Measurements from ENCODE around the gene CARNS1. TPM values are rescaled to one million over a fixed set of nuclear protein-coding genes. Genes with fewer than 3 reads are reported as not detected.
"Not testable (repeated sequence)": the region's sequence is repeated elsewhere in the genome, so short reads cannot be mapped to it uniquely, and the experiment has no call there.

Gene CARNS1
- total RNA-seq, 2 experiments from 2014 or later: 4.8 to 4.9 TPM

DNA sequence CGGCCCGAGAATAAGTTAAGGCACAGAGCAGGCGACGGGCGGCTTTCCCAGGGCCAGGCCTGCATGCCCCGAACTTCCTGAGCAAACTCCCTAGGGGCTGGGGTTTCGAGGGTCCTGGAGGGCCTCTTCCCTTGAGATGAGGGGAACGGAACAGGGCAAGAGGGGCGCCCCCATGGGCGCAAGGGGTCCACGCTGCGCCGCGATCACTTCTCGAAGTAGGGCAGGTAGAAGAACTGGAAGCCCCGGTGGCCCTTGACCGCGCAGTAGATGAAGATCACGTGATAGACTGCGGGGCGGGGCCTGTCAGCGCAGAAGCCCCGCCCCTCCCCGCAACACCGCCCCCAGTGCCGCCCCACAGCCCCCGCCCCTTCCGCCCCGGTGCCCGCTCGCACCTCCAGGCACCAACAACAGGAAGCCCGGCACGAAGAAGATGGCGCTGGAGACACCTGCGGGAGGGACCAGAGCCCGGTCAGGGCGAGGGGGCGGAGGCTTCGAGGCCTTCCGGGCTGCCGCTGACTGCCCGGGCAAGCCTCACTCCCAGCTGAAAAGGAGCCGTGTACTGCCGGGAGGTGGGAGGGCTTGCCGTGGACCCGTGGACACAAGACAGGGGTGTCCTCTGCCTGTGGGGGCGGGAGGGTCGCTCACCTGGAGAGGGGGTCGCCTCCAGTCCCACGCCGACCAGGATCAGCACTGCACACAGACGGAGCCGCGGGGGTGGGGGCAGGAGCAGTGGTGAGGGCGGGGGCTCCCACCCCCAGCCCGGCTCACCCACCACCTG lies 49.1 kb downstream of the CARNS1 start:
- ATAC-seq: peak; percentile 88
- peaks cover 39% of the 10 kb centered on the region for H3K4me1 Mint-ChIP-seq (ENCODE audit: low read depth)

GRCh38 chr11:67465189-67465510 lies 49.7 kb downstream of the CARNS1 start:
- POLR2A ChIA-PET: interaction anchor here (0.5 to 8.7 kb wide), 11 partner anchors 8 to 112 kb away, joined by 3 to 103 read pairs (median 3); partner anchors contain the start of genes AIP, PPP1CA and PTPRCAP
- ATAC-seq (no peak), DNase-seq (no peak)
- CTCF ChIA-PET: interaction anchor here (0.9 to 2.3 kb wide), 6 partner anchors 11 to 63 kb away, joined by 3 to 7 read pairs (median 4); partner anchors contain the start of genes PITPNM1, PPP1CA and PTPRCAP
- H3K9me3 Mint-ChIP-seq (ENCODE audit: insufficient read depth): no peaks in the 10 kb centered on the region
- H3K36me3 Mint-ChIP-seq (ENCODE audit: low read depth): peaks cover 4% of the 10 kb centered on the region
- H3K27me3 Mint-ChIP-seq (ENCODE audit: low read depth): no peaks in the 10 kb centered on the region
- H3K27ac Mint-ChIP-seq: peak overlapping the region; percentile 89
- H3K4me3 Mint-ChIP-seq: peak overlapping the region; percentile 82
- H3K4me1 Mint-ChIP-seq (ENCODE audit: low read depth): peaks cover 38% of the 10 kb centered on the region

More for the DNA sequence above, 49.1 kb downstream of the CARNS1 start:
- H3K4me3 Mint-ChIP-seq: peak overlapping the region; percentile 82
- CTCF ChIA-PET: interaction anchor here (0.9 to 1.5 kb wide), 5 partner anchors 11 to 63 kb away, joined by 3 to 6 read pairs (median 4); partner anchors contain the start of genes PPP1CA and PTPRCAP
- POLR2A ChIA-PET: interaction anchor here (0.5 to 8.7 kb wide), 9 partner anchors 9 to 112 kb away, joined by 3 to 103 read pairs (median 3); partner anchors contain the start of genes AIP, PPP1CA and PTPRCAP
- no peaks in the 10 kb centered on the region for H3K9me3 Mint-ChIP-seq (ENCODE audit: insufficient read depth)
- H3K27ac Mint-ChIP-seq: peak overlapping the region; percentile 89
- peaks cover 2% of the 10 kb centered on the region for H3K27me3 Mint-ChIP-seq (ENCODE audit: low read depth)
- peaks cover 4% of the 10 kb centered on the region for H3K36me3 Mint-ChIP-seq (ENCODE audit: low read depth)
- DNase-seq: peak; percentile 96

GRCh38 chr11:67465530-67465929 lies 50.1 kb downstream of the CARNS1 start:
- not testable (repeated sequence) for H3K36me3 Mint-ChIP-seq (ENCODE audit: low read depth); DNase-seq; ATAC-seq; H3K9me3 Mint-ChIP-seq (ENCODE audit: insufficient read depth); H3K27me3 Mint-ChIP-seq (ENCODE audit: low read depth)
- CTCF ChIA-PET: interaction anchor here (0.9 to 2.3 kb wide), 5 partner anchors 10 to 40 kb away, joined by 3 to 7 read pairs (median 4); partner anchors contain the start of genes PITPNM1 and PTPRCAP
- POLR2A ChIA-PET: interaction anchor here (0.6 to 8.7 kb wide), 11 partner anchors 8 to 183 kb away, joined by 3 to 103 read pairs (median 4); partner anchors contain the start of genes AIP, PPP1CA and PTPRCAP
- Mint-ChIP-seq H3K4me3 (peak overlapping the region; percentile 82), H3K4me1 (ENCODE audit: low read depth) (peaks cover 38% of the 10 kb centered on the region), H3K27ac (peak overlapping the region; percentile 89)

DNA sequence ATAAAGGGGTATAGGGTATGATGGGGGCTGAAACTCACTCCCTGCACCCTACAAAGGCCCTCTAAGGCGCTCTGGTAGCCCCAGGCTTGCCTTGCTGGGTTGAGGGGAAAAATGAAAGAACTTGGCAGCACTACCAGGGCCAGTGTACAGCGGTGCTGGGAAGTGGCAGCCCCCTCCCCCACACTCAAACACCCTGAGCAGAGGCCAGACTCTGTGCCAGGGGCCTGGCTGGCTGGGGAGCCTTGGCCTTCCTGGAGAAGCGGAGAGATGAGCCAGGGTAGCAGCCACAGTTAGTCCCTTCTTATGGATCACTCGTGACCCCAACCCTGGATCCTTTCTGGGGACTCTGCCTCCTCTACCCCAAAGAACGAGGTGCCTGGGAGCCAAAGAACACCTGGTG lies 50.9 kb downstream of the CARNS1 start:
- peak overlapping the region; percentile 55 for H3K27ac Mint-ChIP-seq
- peaks cover 38% of the 10 kb centered on the region for H3K4me1 Mint-ChIP-seq (ENCODE audit: low read depth)
- DNase-seq: no peak
- POLR2A ChIA-PET: interaction anchor here (0.7 to 8.7 kb wide), 5 partner anchors 17 to 183 kb away, joined by 3 to 103 read pairs (median 5); partner anchors contain the start of genes AIP and PTPRCAP
- H3K27me3 Mint-ChIP-seq (ENCODE audit: low read depth): no peaks in the 10 kb centered on the region
- no peak for ATAC-seq
- H3K4me3 Mint-ChIP-seq: no peak overlapping the region
- CTCF ChIA-PET: interaction anchor here (2.3 to 3.2 kb wide), 2 partner anchors 39 to 65 kb away, joined by 7 to 13 read pairs; partner anchors contain the start of genes PITPNM1 and PPP1CA
- H3K9me3 Mint-ChIP-seq (ENCODE audit: insufficient read depth): no peaks in the 10 kb centered on the region
- peaks cover 4% of the 10 kb centered on the region for H3K36me3 Mint-ChIP-seq (ENCODE audit: low read depth)

- POLR2A ChIA-PET: interaction anchor here (1.0 to 8.7 kb wide), 3 partner anchors 15 to 30 kb away, joined by 3 to 103 read pairs (median 70); partner anchors contain the start of genes AIP and PTPRCAP
- CTCF ChIA-PET: interaction anchor here (1.1 to 3.2 kb wide), 6 partner anchors 29 to 107 kb away, joined by 4 to 21 read pairs (median 6); partner anchors contain the start of genes PITPNM1, PPP1CA and PTPRCAP
- no peaks in the 10 kb centered on the region for H3K27me3 Mint-ChIP-seq (ENCODE audit: low read depth)
- peak overlapping the region; percentile 74 for H3K27ac Mint-ChIP-seq
- peaks cover 4% of the 10 kb centered on the region for H3K36me3 Mint-ChIP-seq (ENCODE audit: low read depth)
- H3K4me3 Mint-ChIP-seq: peak overlapping the region; percentile 87
- no peaks in the 10 kb centered on the region for H3K9me3 Mint-ChIP-seq (ENCODE audit: insufficient read depth)
- DNase-seq (no peak), ATAC-seq (no peak)
- peaks cover 38% of the 10 kb centered on the region for H3K4me1 Mint-ChIP-seq (ENCODE audit: low read depth)
Observed at GRCh38 chr11:67466962-67467771, 51.7 kb downstream of the CARNS1 start.

DNA sequence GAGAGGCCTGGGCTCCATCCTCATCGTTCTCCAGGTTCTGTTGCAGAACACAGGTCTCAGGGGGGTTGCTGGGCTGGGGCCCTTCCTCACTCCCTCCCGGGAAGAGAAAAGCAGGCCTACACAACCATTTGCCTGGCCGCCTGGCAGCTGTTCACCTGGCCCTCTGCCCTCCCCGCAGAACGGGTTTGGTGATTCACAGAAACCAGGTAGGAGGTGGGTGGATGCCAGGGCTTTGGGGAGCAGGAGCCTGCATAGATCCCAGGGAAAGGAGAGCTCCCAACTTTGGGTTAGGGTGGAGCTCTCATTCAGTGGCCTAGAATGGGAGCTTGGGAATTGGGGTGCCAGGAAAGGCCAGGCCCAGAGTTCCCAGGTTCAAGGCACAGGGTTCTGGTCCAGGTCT lies 52.6 kb downstream of the CARNS1 start:
- ChIA-PET CTCF (interaction anchor here (0.6 to 3.2 kb wide), 12 partner anchors 15 to 115 kb away, joined by 3 to 21 read pairs (median 4); partner anchors contain the start of genes GPR152, PITPNM1, POLD4 and PPP1CA), POLR2A (interaction anchor here (0.9 to 8.7 kb wide), 6 partner anchors 17 to 146 kb away, joined by 3 to 103 read pairs (median 6); partner anchors contain the start of genes AIP and PTPRCAP)
- ATAC-seq: no peak
- Mint-ChIP-seq H3K36me3 (ENCODE audit: low read depth) (peaks cover 4% of the 10 kb centered on the region), H3K4me3 (peak overlapping the region; percentile 87), H3K9me3 (ENCODE audit: insufficient read depth) (no peaks in the 10 kb centered on the region), H3K4me1 (ENCODE audit: low read depth) (peaks cover 38% of the 10 kb centered on the region), H3K27ac (peak overlapping the region; percentile 83), H3K27me3 (ENCODE audit: low read depth) (no peaks in the 10 kb centered on the region)
- no peak for DNase-seq

DNA sequence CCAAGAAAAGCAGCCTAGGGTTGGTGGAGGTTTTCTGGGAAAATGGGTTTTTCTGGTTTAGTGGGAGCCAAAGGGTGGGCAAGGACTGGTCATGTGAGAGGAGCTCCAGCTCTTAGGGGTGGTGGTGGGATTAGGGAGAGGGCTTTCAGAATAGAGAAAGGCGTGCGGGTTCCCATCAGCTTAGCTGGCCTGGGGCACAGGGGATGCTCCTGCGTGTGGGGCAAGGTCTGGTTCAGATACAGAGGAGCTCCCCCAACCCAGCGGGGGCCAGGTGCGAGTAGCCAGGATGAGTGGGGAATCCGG lies 52.9 kb downstream of the CARNS1 start:
- Mint-ChIP-seq H3K36me3 (ENCODE audit: low read depth) (peaks cover 4% of the 10 kb centered on the region), H3K27ac (peak overlapping the region; percentile 83), H3K4me1 (ENCODE audit: low read depth) (peaks cover 38% of the 10 kb centered on the region), H3K9me3 (ENCODE audit: insufficient read depth) (no peaks in the 10 kb centered on the region), H3K4me3 (peak overlapping the region; percentile 87), H3K27me3 (ENCODE audit: low read depth) (no peaks in the 10 kb centered on the region)
- ATAC-seq: peak; percentile 2
- ChIA-PET CTCF (interaction anchor here (0.6 to 3.2 kb wide), 12 partner anchors 16 to 115 kb away, joined by 3 to 21 read pairs (median 4); partner anchors contain the start of genes GPR152, PITPNM1, POLD4 and PPP1CA), POLR2A (interaction anchor here (0.6 to 8.7 kb wide), 7 partner anchors 9 to 146 kb away, joined by 3 to 103 read pairs (median 6); partner anchors contain the start of genes AIP and PTPRCAP)
- peak; percentile 39 for DNase-seq

DNA sequence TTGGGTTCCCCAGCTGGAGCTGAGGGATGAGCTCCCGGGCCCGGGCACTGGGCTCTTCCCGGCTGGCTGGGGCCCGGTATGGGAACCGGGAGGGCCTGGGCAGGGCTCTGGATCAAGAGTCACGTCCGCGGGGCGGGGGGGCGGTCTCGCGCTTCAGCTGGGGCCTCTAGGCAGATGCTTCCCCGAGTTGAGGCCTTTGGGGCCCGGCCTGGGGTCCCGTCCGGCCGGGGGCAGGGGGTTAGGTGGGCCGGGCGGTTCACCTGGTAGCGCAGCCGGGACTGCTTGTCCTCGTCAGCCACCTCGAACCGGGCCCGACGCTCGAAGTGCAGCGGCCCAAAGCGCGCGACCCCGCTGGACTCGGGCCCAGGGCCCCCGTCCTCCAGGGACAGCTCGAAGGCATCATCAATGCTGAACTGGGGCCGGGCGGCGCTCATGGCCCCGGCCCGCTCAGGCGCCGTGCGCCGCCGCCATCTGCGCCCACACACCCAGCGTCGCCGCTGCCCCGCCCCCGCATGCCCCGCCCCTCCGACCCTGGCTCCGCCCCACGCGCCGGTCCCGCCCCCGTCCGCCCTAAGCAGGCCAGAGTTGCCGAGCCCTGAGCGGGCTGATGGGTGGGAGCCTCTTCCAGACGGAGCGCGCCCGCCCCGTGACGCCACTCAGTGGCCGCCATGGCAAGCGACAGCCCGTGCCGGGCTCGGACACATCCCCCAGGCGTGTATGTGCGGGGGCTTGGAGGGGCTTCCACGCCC lies 53.5 kb downstream of the CARNS1 start, which contains the start of gene TMEM134:
Gene TMEM134 (minus strand): TSS at position 493 of the 749 bp plus-strand sequence. CDS start 59 bp downstream, at position 434.
- DNase-seq: peak; percentile 92
- ChIA-PET CTCF (interaction anchor here (0.6 to 3.2 kb wide), 13 partner anchors 10 to 116 kb away, joined by 3 to 21 read pairs (median 4); partner anchors contain the start of genes GPR152, POLD4, PPP1CA and PTPRCAP), POLR2A (interaction anchor here (0.6 to 8.7 kb wide), 8 partner anchors 10 to 146 kb away, joined by 3 to 103 read pairs (median 6); partner anchors contain the start of genes AIP and PTPRCAP)
- ATAC-seq: peak; percentile 79
- no peaks in the 10 kb centered on the region for H3K27me3 Mint-ChIP-seq (ENCODE audit: low read depth)
- H3K9me3 Mint-ChIP-seq (ENCODE audit: insufficient read depth): no peaks in the 10 kb centered on the region
- H3K27ac Mint-ChIP-seq: peak within 1 kb of the TSS; percentile 83
- H3K36me3 Mint-ChIP-seq (ENCODE audit: low read depth): peaks cover 4% of the 10 kb centered on the region
- H3K4me1 Mint-ChIP-seq (ENCODE audit: low read depth): peaks cover 38% of the 10 kb centered on the region
- H3K4me3 Mint-ChIP-seq: peak within 1 kb of the TSS; percentile 87

GRCh38 chr11:67469508-67469811 lies 54.0 kb downstream of the CARNS1 start:
- ChIA-PET POLR2A (interaction anchor here (0.7 to 8.7 kb wide), 6 partner anchors 15 to 60 kb away, joined by 3 to 103 read pairs (median 6); partner anchors contain the start of genes AIP and PTPRCAP), CTCF (interaction anchor here (0.6 to 3.2 kb wide), 6 partner anchors 9 to 65 kb away, joined by 3 to 21 read pairs (median 3); partner anchors contain the start of gene PTPRCAP)
- Mint-ChIP-seq H3K27me3 (ENCODE audit: low read depth) (no peaks in the 10 kb centered on the region), H3K27ac (peak overlapping the region; percentile 82), H3K4me3 (peak overlapping the region; percentile 77), H3K36me3 (ENCODE audit: low read depth) (peaks cover 4% of the 10 kb centered on the region), H3K9me3 (ENCODE audit: insufficient read depth) (no peaks in the 10 kb centered on the region), H3K4me1 (ENCODE audit: low read depth) (peaks cover 33% of the 10 kb centered on the region)
- DNase-seq (no peak), ATAC-seq (no peak)

- Mint-ChIP-seq H3K4me3 (no peak overlapping the region), H3K4me1 (ENCODE audit: low read depth) (peaks cover 29% of the 10 kb centered on the region), H3K36me3 (ENCODE audit: low read depth) (peaks cover under 1% of the 10 kb centered on the region), H3K9me3 (ENCODE audit: insufficient read depth) (no peaks in the 10 kb centered on the region), H3K27ac (no peak overlapping the region), H3K27me3 (ENCODE audit: low read depth) (no peaks in the 10 kb centered on the region)
- ATAC-seq (no peak), DNase-seq (no peak)
- POLR2A ChIA-PET: interaction anchor here (0.8 to 8.7 kb wide), 4 partner anchors 14 to 63 kb away, joined by 4 to 103 read pairs (median 37); partner anchors contain the start of genes AIP and PTPRCAP
- CTCF ChIA-PET: interaction anchor here (0.9 to 3.2 kb wide), 3 partner anchors 11 to 64 kb away, joined by 3 to 21 read pairs (median 6); partner anchors contain the start of gene PTPRCAP
Observed at GRCh38 chr11:67470337-67471002, 55.0 kb downstream of the CARNS1 start.
